H9 (cell line): ENCODE measurements around the gene SPATA19. TPM values are rescaled to one million over a fixed set of nuclear protein-coding genes. Genes with fewer than 3 reads are reported as not detected.

Source experiments
- DNase-seq: peaks from one replicate; pipeline ENCODE4 v3.0.0-alpha.2; 2017
- H2AFZ ChIP-seq: one replicate; pipeline ENCODE4 v1.6.1; 2013; ENCODE audit warnings: mild to moderate bottlenecking, low read length, control low read depth, moderate library complexity
- H2AK5ac ChIP-seq: 2 replicates; pipeline ENCODE4 v1.6.1; 2013; ENCODE audit warnings: low read length, control low read depth, mixed read lengths; ENCODE audit not compliant: insufficient read length
- H2BK120ac ChIP-seq: one replicate; pipeline ENCODE4 v1.6.1; 2013; ENCODE audit warnings: low read depth, mild to moderate bottlenecking, low read length, control low read depth, inconsistent platforms; ENCODE audit not compliant: poor library complexity, severe bottlenecking
- H2BK12ac ChIP-seq: 2 replicates; pipeline ENCODE4 v1.6.1; 2013; ENCODE audit warnings: low read length, control low read depth, mixed read lengths, low read depth; ENCODE audit not compliant: insufficient read length
- H2BK15ac ChIP-seq: 2 replicates; pipeline ENCODE4 v1.6.1; 2013; ENCODE audit warnings: low read depth, low read length, control low read depth
- H2BK20ac ChIP-seq: one replicate; pipeline ENCODE4 v1.6.1; 2013; ENCODE audit warnings: low read depth, mild to moderate bottlenecking, low read length, control low read depth, inconsistent platforms; ENCODE audit not compliant: poor library complexity, severe bottlenecking
- H2BK5ac ChIP-seq: 2 replicates; pipeline ENCODE4 v1.6.1; 2013; ENCODE audit warnings: low read length, control low read depth, mixed read lengths; ENCODE audit not compliant: insufficient read length
- H3K14ac ChIP-seq: 2 replicates; pipeline ENCODE4 v1.6.1; 2013; ENCODE audit warnings: low read length, control low read depth; ENCODE audit not compliant: insufficient read depth
- H3K18ac ChIP-seq: 2 replicates; pipeline ENCODE4 v1.6.1; 2013; ENCODE audit warnings: low read depth, mild to moderate bottlenecking, mixed read lengths, low read length, control low read depth; ENCODE audit not compliant: insufficient read length
- H3K23ac ChIP-seq: 2 replicates; pipeline ENCODE4 v1.6.1; 2013; ENCODE audit warnings: low read length, control low read depth, mixed read lengths, low read depth; ENCODE audit not compliant: insufficient read length
- H3K23me2 ChIP-seq: 2 replicates; pipeline ENCODE4 v1.6.1; 2013; ENCODE audit warnings: low read depth, mild to moderate bottlenecking, mixed read lengths, low read length, control low read depth; ENCODE audit not compliant: insufficient read length, poor library complexity, severe bottlenecking
- H3K27ac ChIP-seq: 2 replicates; pipeline ENCODE4 v1.5.1; 2013; ENCODE audit warnings: low read length, control low read depth, mixed read lengths, low read depth; ENCODE audit not compliant: insufficient read length
- H3K27me3 ChIP-seq: 2 replicates; pipeline ENCODE4 v1.6.1; 2013; ENCODE audit warnings: low read length, control low read depth, inconsistent platforms; ENCODE audit not compliant: insufficient read depth
- H3K4ac ChIP-seq: 2 replicates; pipeline ENCODE4 v1.6.1; 2013; ENCODE audit warnings: low read depth, mild to moderate bottlenecking, control low read depth, inconsistent platforms, low read length, moderate library complexity
- H3K4me1 ChIP-seq: 2 replicates; pipeline ENCODE4 v1.6.1; 2013; ENCODE audit warnings: low read length, control low read depth, inconsistent platforms; ENCODE audit not compliant: insufficient read depth
- H3K4me2 ChIP-seq: 2 replicates; pipeline ENCODE4 v1.6.1; 2013; ENCODE audit warnings: low read length, control low read depth, mixed read lengths; ENCODE audit not compliant: insufficient read length, insufficient read depth
- H3K56ac ChIP-seq: 2 replicates; pipeline ENCODE4 v1.6.1; 2013; ENCODE audit warnings: low read depth, mild to moderate bottlenecking, mixed read lengths, low read length, control low read depth; ENCODE audit not compliant: insufficient read length
- H3K79me1 ChIP-seq: 2 replicates; pipeline ENCODE4 v1.6.1; 2013; ENCODE audit warnings: low read depth, mild to moderate bottlenecking, moderate library complexity, low read length, control low read depth, inconsistent platforms; ENCODE audit not compliant: insufficient read depth, poor library complexity, severe bottlenecking
- H3K79me2 ChIP-seq: 2 replicates; pipeline ENCODE4 v1.6.1; 2013; ENCODE audit warnings: low read length, control low read depth, inconsistent platforms; ENCODE audit not compliant: insufficient read depth
- H3K9ac ChIP-seq: 2 replicates; pipeline ENCODE4 v1.6.1; 2013; ENCODE audit warnings: low read length, control low read depth, mixed read lengths; ENCODE audit not compliant: insufficient read length; ENCODE audit errors: extremely low read depth
- H3K9me3 ChIP-seq: one replicate; pipeline ENCODE4 v1.6.1; 2013; ENCODE audit warnings: low read depth, low read length, inconsistent platforms; ENCODE audit not compliant: control insufficient read depth
- H3T11ph ChIP-seq: one replicate; pipeline ENCODE4 v1.6.1; 2013; ENCODE audit warnings: mild to moderate bottlenecking, low read length, control low read depth, inconsistent platforms
- H4K20me1 ChIP-seq: one replicate; pipeline ENCODE4 v1.6.1; 2013; ENCODE audit not compliant: control insufficient read depth, insufficient read length, insufficient read depth
- H4K5ac ChIP-seq: 2 replicates; pipeline ENCODE4 v1.6.1; 2013; ENCODE audit warnings: low read depth, mild to moderate bottlenecking, mixed read lengths, low read length, control low read depth; ENCODE audit not compliant: insufficient read length
- H4K8ac ChIP-seq: replicated peaks from 2 replicates; pipeline ENCODE4 v1.6.1; 2013; ENCODE audit warnings: low read length, control low read depth, mixed read lengths, low read depth; ENCODE audit not compliant: insufficient read length
- H4K91ac ChIP-seq: 2 replicates; pipeline ENCODE4 v1.6.1; 2013; ENCODE audit warnings: low read depth, mild to moderate bottlenecking, moderate library complexity, mixed read lengths, low read length, control low read depth; ENCODE audit not compliant: insufficient read length
- H3K27ac Mint-ChIP-seq, 3 experiments: 2 replicates in 2 of 3; 3 replicates in 1 of 3; pipeline ENCODE4 v1.8.0; 2020 to 2021; ENCODE audit warnings: mixed read lengths in 3 of 3, mild to moderate bottlenecking in 1 of 3, moderate library complexity in 1 of 3
- H3K27me3 Mint-ChIP-seq: 2 replicates; pipeline ENCODE4 v1.8.0; 2021; ENCODE audit warnings: low read depth, mild to moderate bottlenecking, moderate library complexity, mixed read lengths
- H3K36me3 Mint-ChIP-seq, 3 experiments: 2 replicates in 2 of 3; 3 replicates in 1 of 3; pipeline ENCODE4 v1.8.0; 2020 to 2021; ENCODE audit warnings: low read depth in 3 of 3, mixed read lengths in 3 of 3; ENCODE audit not compliant: insufficient read depth in 1 of 3
- H3K4me1 Mint-ChIP-seq, 2 experiments: 2 replicates each; pipeline ENCODE4 v1.8.0; 2020; ENCODE audit warnings: mixed read lengths in 2 of 2
- H3K4me3 Mint-ChIP-seq, 2 experiments: 2 replicates in 1 of 2; 3 replicates in 1 of 2; pipeline ENCODE4 v1.8.0; 2020 to 2021; ENCODE audit warnings: mild to moderate bottlenecking in 2 of 2, mixed read lengths in 2 of 2, moderate library complexity in 1 of 2
- H3K9me3 Mint-ChIP-seq, 2 experiments: 2 replicates in 1 of 2; 3 replicates in 1 of 2; pipeline ENCODE4 v1.8.0; 2020; ENCODE audit warnings: mild to moderate bottlenecking in 2 of 2, mixed read lengths in 2 of 2, moderate library complexity in 1 of 2
- WGBS: extraction: QIAGEN DNeasy Blood & Tissue Kit; methylation state at CpG from one replicate; pipeline ENCODE4 v1.1.7; 2013; ENCODE audit warnings: missing lambda C conversion rate, low lambda C conversion rate, mixed read lengths; ENCODE audit not compliant: insufficient read length; ENCODE audit errors: extremely low coverage; 5-methylcytosine and 5-hydroxymethylcytosine counted together
- total RNA-seq: library from RNA; stranded (reverse); gene quantifications from 2 replicates; pipeline ENCODE4 v1.2.1, GENCODE V29; 2021
- TF ChIP-seq, protein P1 (sequence below): fragments of 200-600 bp; sonication (generic); conservative IDR thresholded peaks from 3 replicates; pipeline ENCODE4 v1.8.0; 2021; ENCODE audit warnings: antibody characterized with exemption, mild to moderate bottlenecking

Gene SPATA19
- total RNA-seq, 1 experiment from 2014 or later = not detected

GRCh38 chr11:133886029-133886428 is 40.7 kb upstream of the SPATA19 start:
- no CpG with 5 or more reads among the region's 3 CpGs for WGBS
- H3K23me2 ChIP-seq = no peaks in the 10 kb centered on the region
- DNase-seq = no peak
- H3K79me1 ChIP-seq = no peaks in the 10 kb centered on the region
- Mint-ChIP-seq H3K9me3 (peaks cover 10 to 14% of the 10 kb centered on the region in 2 experiments; a peak in 4 of 5 replicates), H3K27ac (no peak overlapping the region), H3K4me1 (no peaks in the 10 kb centered on the region), H3K27me3 (peaks cover 18% of the 10 kb centered on the region), H3K36me3 (peaks cover 0 to 6% (median 0%) of the 10 kb centered on the region in 3 experiments; a peak in 4 of 7 replicates), H3K4me3 (no peak overlapping the region)
- H2BK120ac ChIP-seq = no peak overlapping the region
- H4K20me1 ChIP-seq = no peaks in the 10 kb centered on the region
- no peaks in the 10 kb centered on the region for H3K27me3 ChIP-seq
- no peak overlapping the region for H3K14ac ChIP-seq
- no peak overlapping the region for H3K23ac ChIP-seq
- no peak overlapping the region for H2BK5ac ChIP-seq
- no peak overlapping the region for H4K91ac ChIP-seq
- no peak overlapping the region for H2BK20ac ChIP-seq
- H3K18ac ChIP-seq = no peak overlapping the region
- H3K4ac ChIP-seq = no peak overlapping the region
- H4K8ac ChIP-seq = no peak overlapping the region
- TF ChIP-seq, protein P1, sequence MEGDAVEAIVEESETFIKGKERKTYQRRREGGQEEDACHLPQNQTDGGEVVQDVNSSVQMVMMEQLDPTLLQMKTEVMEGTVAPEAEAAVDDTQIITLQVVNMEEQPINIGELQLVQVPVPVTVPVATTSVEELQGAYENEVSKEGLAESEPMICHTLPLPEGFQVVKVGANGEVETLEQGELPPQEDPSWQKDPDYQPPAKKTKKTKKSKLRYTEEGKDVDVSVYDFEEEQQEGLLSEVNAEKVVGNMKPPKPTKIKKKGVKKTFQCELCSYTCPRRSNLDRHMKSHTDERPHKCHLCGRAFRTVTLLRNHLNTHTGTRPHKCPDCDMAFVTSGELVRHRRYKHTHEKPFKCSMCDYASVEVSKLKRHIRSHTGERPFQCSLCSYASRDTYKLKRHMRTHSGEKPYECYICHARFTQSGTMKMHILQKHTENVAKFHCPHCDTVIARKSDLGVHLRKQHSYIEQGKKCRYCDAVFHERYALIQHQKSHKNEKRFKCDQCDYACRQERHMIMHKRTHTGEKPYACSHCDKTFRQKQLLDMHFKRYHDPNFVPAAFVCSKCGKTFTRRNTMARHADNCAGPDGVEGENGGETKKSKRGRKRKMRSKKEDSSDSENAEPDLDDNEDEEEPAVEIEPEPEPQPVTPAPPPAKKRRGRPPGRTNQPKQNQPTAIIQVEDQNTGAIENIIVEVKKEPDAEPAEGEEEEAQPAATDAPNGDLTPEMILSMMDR = no peak
- no peak overlapping the region for H4K5ac ChIP-seq
- no peak overlapping the region for H3K4me2 ChIP-seq
- no peaks in the 10 kb centered on the region for H3K9me3 ChIP-seq
- H3K4me1 ChIP-seq = no peaks in the 10 kb centered on the region
- H2AFZ ChIP-seq = no peak overlapping the region
- H3K9ac ChIP-seq = no peak overlapping the region
- H3K79me2 ChIP-seq = no peaks in the 10 kb centered on the region
- H2BK15ac ChIP-seq = no peak overlapping the region
- no peak overlapping the region for H3K27ac ChIP-seq
- H3K56ac ChIP-seq = no peak overlapping the region
- no peak overlapping the region for H2BK12ac ChIP-seq
- no peak overlapping the region for H2AK5ac ChIP-seq
- H3T11ph ChIP-seq = no peak overlapping the region
